ENCODE results near the gene COL27A1. TPM values are rescaled to one million over a fixed set of nuclear protein-coding genes. Genes with fewer than 3 reads are reported as not detected.

COL27A1 gene
- total and polyA plus RNA-seq, 2 donors from 2014 or later, result 13.6 to 45.6 TPM

GRCh38 chr9:114341991-114342390 is 186.7 kb downstream of the COL27A1 start:
- no peaks in the 10 kb centered on the region for H3K4me1 ChIP-seq (ENCODE audit: control insufficient read depth in 2 of 3, insufficient read depth in 2 of 3, low read depth in 1 of 3, low read length in 3 of 3)
- no peak for FAIRE-seq
- H3K9me3 ChIP-seq (ENCODE audit: control insufficient read depth in 2 of 3, insufficient read depth in 1 of 3, low read length in 3 of 3), result no peaks in the 10 kb centered on the region
- no peak for TF ChIP-seq CTCF (IDR thresholded peaks at IDR 0.05; ENCODE audit: borderline replicate concordance, extremely low read depth, insufficient read depth)
- intact Hi-C loops (cut with DNase I), result no loop called here
- H3K36me3 ChIP-seq (ENCODE audit: control insufficient read depth in 2 of 3, insufficient read depth in 3 of 3, low read length in 3 of 3), result peaks cover 9 to 15% (median 10%) of the 10 kb centered on the region in 3 donors
- H3K27ac ChIP-seq (ENCODE audit: low read depth in 2 of 2, low read length in 2 of 2), result no peak overlapping the region
- H3K9ac ChIP-seq (ENCODE audit: low read length in 3 of 3), result no peak overlapping the region
- DNase-seq, result peak in 1 of 5 donors; percentile 10
- H3K4me3 ChIP-seq (ENCODE audit: low read length in 3 of 3), result no peak overlapping the region
- H3K27me3 ChIP-seq (ENCODE audit: control insufficient read depth, insufficient read depth, low read length), result no peaks in the 10 kb centered on the region

- DNase-seq, result peak in 1 of 5 donors; percentile 15
These were observed 187.6 kb downstream of the COL27A1 start for GRCh38 chr9:114342755-114343440.

GRCh38 chr9:114343471-114344187 is 188.3 kb downstream of the COL27A1 start:
- H3K27me3 ChIP-seq (ENCODE audit: control insufficient read depth, insufficient read depth, low read length), result no peaks in the 10 kb centered on the region
- H3K9ac ChIP-seq (ENCODE audit: low read length in 3 of 3), result no peak overlapping the region
- TF ChIP-seq CTCF (IDR thresholded peaks at IDR 0.05; ENCODE audit: borderline replicate concordance, extremely low read depth, insufficient read depth), result no peak
- H3K4me3 ChIP-seq (ENCODE audit: low read length in 3 of 3), result no peak overlapping the region
- peaks cover 0 to 2% (median 2%) of the 10 kb centered on the region in 3 donors for H3K4me1 ChIP-seq (ENCODE audit: control insufficient read depth in 2 of 3, insufficient read depth in 2 of 3, low read depth in 1 of 3, low read length in 3 of 3)
- intact Hi-C loops (cut with DNase I), result no loop called here
- no peaks in the 10 kb centered on the region for H3K9me3 ChIP-seq (ENCODE audit: control insufficient read depth in 2 of 3, insufficient read depth in 1 of 3, low read length in 3 of 3)
- H3K27ac ChIP-seq (ENCODE audit: low read depth in 2 of 2, low read length in 2 of 2), result no peak overlapping the region
- peak in 1 of 5 donors; percentile 38 for DNase-seq
- peaks cover 4 to 14% (median 12%) of the 10 kb centered on the region in 3 donors for H3K36me3 ChIP-seq (ENCODE audit: control insufficient read depth in 2 of 3, insufficient read depth in 3 of 3, low read length in 3 of 3)
- FAIRE-seq, result no peak

More at GRCh38 chr9:114342755-114343440, 187.6 kb downstream of the COL27A1 start:
- Histone ChIP-seq H3K4me1 (ENCODE audit: control insufficient read depth in 2 of 3, insufficient read depth in 2 of 3, low read depth in 1 of 3, low read length in 3 of 3) (no peaks in the 10 kb centered on the region), H3K27me3 (ENCODE audit: control insufficient read depth, insufficient read depth, low read length) (no peaks in the 10 kb centered on the region), H3K9ac (ENCODE audit: low read length in 3 of 3) (no peak overlapping the region), H3K36me3 (ENCODE audit: control insufficient read depth in 2 of 3, insufficient read depth in 3 of 3, low read length in 3 of 3) (peaks cover 9 to 13% (median 10%) of the 10 kb centered on the region in 3 donors), H3K4me3 (ENCODE audit: low read length in 3 of 3) (no peak overlapping the region), H3K9me3 (ENCODE audit: control insufficient read depth in 2 of 3, insufficient read depth in 1 of 3, low read length in 3 of 3) (no peaks in the 10 kb centered on the region), H3K27ac (ENCODE audit: low read depth in 2 of 2, low read length in 2 of 2) (no peak overlapping the region)
- FAIRE-seq, result no peak
- no peak for TF ChIP-seq CTCF (IDR thresholded peaks at IDR 0.05; ENCODE audit: borderline replicate concordance, extremely low read depth, insufficient read depth)
- intact Hi-C loops (cut with DNase I), result no loop called here

All from kidney (tissue), 14 donors.